CD14-positive monocyte (primary cell): Measurements from ENCODE around the gene CDKAL1. TPM values are rescaled to one million over a fixed set of nuclear protein-coding genes. Genes with fewer than 3 reads are reported as not detected.

Experiments used
- DNase-seq, 3 donors: peaks; one replicate each; pipeline ENCODE4 v3.0.0-alpha.2; 2011 to 2022
- H2AFZ ChIP-seq: 2 replicates; pipeline ENCODE4 v1.6.0; 2012; ENCODE audit warnings: mild to moderate bottlenecking, low read depth, low read length, inconsistent platforms; ENCODE audit not compliant: insufficient read depth, poor library complexity, severe bottlenecking
- H3K27ac ChIP-seq, 2 donors: 1 replicate in 1 of 2; 2 replicates in 1 of 2; pipeline ENCODE4 v1.5.1; 2012 to 2013; ENCODE audit warnings: low read length in 2 of 2, control low read depth in 1 of 2, inconsistent platforms in 1 of 2, low read depth in 1 of 2, mild to moderate bottlenecking in 1 of 2
- H3K27me3 ChIP-seq, 2 donors: one replicate each; pipeline versions ENCODE4 v1.6.0 to v1.6.1; 2011 to 2013; ENCODE audit warnings: low read length in 2 of 2; ENCODE audit not compliant: control insufficient read depth in 2 of 2, insufficient read depth in 2 of 2
- H3K36me3 ChIP-seq, 2 donors: replicated peaks in 1 of 2; 1 replicate in 1 of 2; 2 replicates in 1 of 2; pipeline versions ENCODE4 v1.5.1 to v1.6.1; 2012 to 2013; ENCODE audit warnings: low read length in 2 of 2, control low read depth in 1 of 2, inconsistent platforms in 1 of 2, mild to moderate bottlenecking in 1 of 2; ENCODE audit not compliant: insufficient read depth in 2 of 2, control insufficient read depth in 1 of 2
- H3K4me1 ChIP-seq, 2 donors: 1 replicate in 1 of 2; 2 replicates in 1 of 2; pipeline versions ENCODE4 v1.5.1 to v1.6.1; 2012 to 2013; ENCODE audit warnings: low read length in 2 of 2, control low read depth in 1 of 2, inconsistent platforms in 1 of 2, mild to moderate bottlenecking in 1 of 2, moderate library complexity in 1 of 2; ENCODE audit not compliant: insufficient read depth in 2 of 2, control insufficient read depth in 1 of 2
- H3K4me2 ChIP-seq: replicated peaks from 2 replicates; pipeline ENCODE3; 2012; ENCODE audit warnings: low read length, moderate library complexity, mild to moderate bottlenecking; ENCODE audit not compliant: poor library complexity, severe bottlenecking; ENCODE audit errors: extremely low read depth
- H3K4me3 ChIP-seq, 3 experiments: fragments of 200-600 bp in 1 of 3; sonication (generic) in 1 of 3; replicated peaks in 1 of 3; 1 replicate in 2 of 3; 2 replicates in 1 of 3; pipeline ENCODE4 v1.5.1; 2011 to 2013; ENCODE audit warnings: low read length in 3 of 3, mild to moderate bottlenecking in 3 of 3, control low read depth in 2 of 3, low read depth in 2 of 3, inconsistent platforms in 1 of 3, moderate library complexity in 1 of 3
- H3K79me2 ChIP-seq: 2 replicates; pipeline ENCODE4 v1.6.0; 2012; ENCODE audit warnings: mild to moderate bottlenecking, control low read depth, inconsistent platforms, low read length, moderate library complexity; ENCODE audit not compliant: insufficient read depth
- H3K9ac ChIP-seq: 2 replicates; pipeline ENCODE4 v1.6.0; 2017; ENCODE audit warnings: low read length, mild to moderate bottlenecking; ENCODE audit not compliant: insufficient read depth, poor library complexity, severe bottlenecking
- H3K9me3 ChIP-seq, 2 donors: replicated peaks in 1 of 2; 1 replicate in 1 of 2; 2 replicates in 1 of 2; pipeline versions ENCODE4 v1.5.1 to v1.6.1; 2012 to 2013; ENCODE audit warnings: low read length in 2 of 2, control low read depth in 1 of 2; ENCODE audit not compliant: control insufficient read depth in 1 of 2, insufficient read depth in 1 of 2
- H4K20me1 ChIP-seq: 2 replicates; pipeline ENCODE4 v1.6.0; 2012; ENCODE audit warnings: mild to moderate bottlenecking, low read length, control low read depth, moderate library complexity; ENCODE audit not compliant: insufficient read depth
- H3K27ac Mint-ChIP-seq, 7 donors: one replicate each; pipeline ENCODE4 v1.8.0; 2020; ENCODE audit warnings: mild to moderate bottlenecking in 7 of 7, mixed read lengths in 7 of 7, moderate library complexity in 6 of 7, inconsistent platforms in 2 of 7
- H3K27me3 Mint-ChIP-seq, 3 donors: one replicate each; pipeline ENCODE4 v1.8.0; 2021 to 2022; ENCODE audit warnings: low read depth in 3 of 3, mild to moderate bottlenecking in 3 of 3, mixed read lengths in 3 of 3, moderate library complexity in 3 of 3, inconsistent platforms in 1 of 3
- H3K36me3 Mint-ChIP-seq, 2 donors: one replicate each; pipeline ENCODE4 v1.8.0; 2020; ENCODE audit warnings: mixed read lengths in 2 of 2, inconsistent platforms in 1 of 2, mild to moderate bottlenecking in 1 of 2
- H3K4me1 Mint-ChIP-seq: one replicate; pipeline ENCODE4 v1.8.0; 2020; ENCODE audit warnings: mild to moderate bottlenecking, mixed read lengths
- H3K4me3 Mint-ChIP-seq, 2 donors: one replicate each; pipeline ENCODE4 v1.8.0; 2020; ENCODE audit warnings: mild to moderate bottlenecking in 2 of 2, mixed read lengths in 2 of 2, moderate library complexity in 1 of 2
- H3K9me3 Mint-ChIP-seq, 7 donors: one replicate each; pipeline ENCODE4 v1.8.0; 2020 to 2022; ENCODE audit warnings: mixed read lengths in 7 of 7, mild to moderate bottlenecking in 6 of 7, moderate library complexity in 6 of 7, inconsistent platforms in 2 of 7
- CTCF ChIP-seq: fragments of 200-600 bp; IDR thresholded peaks from one replicate; pipeline ENCODE4 v1.8.0; 2022; ENCODE audit warnings: antibody characterized with exemption, mild to moderate bottlenecking
- WGBS: methylation state at CpG from one replicate; pipeline ENCODE4 v1.1.5; 2013; ENCODE audit warnings: missing lambda C conversion rate; ENCODE audit not compliant: insufficient coverage; 5-methylcytosine and 5-hydroxymethylcytosine counted together
- intact Hi-C, 2 donors: fragments of 100-400 bp; cut with micrococcal nuclease; formaldehyde crosslinking; loops; one replicate each; pipeline versions ENCODE4 v1.15.0 to v1.15.1; 2023
- polyA plus RNA-seq, 3 donors: library from polyadenylated mRNA; depleted of rRNA in 1 of 3; unstranded in 2 of 3; stranded (reverse) in 1 of 3; fragments of 300-500 nt in 2 of 3; fragments of >200 nt in 1 of 3; fragmentation: Illumina TruSeq in 2 of 3; gene quantifications; 1 replicate in 2 of 3; 2 replicates in 1 of 3; pipeline ENCODE4 v1.2.3, GENCODE V29; 2012 to 2021

CDKAL1 gene
- polyA plus RNA-seq, 3 donors: 3.2 to 12.4 (median 8.3) TPM

- no peaks in the 10 kb centered on the region for H4K20me1 ChIP-seq
- TF ChIP-seq CTCF: no peak
- H3K79me2 ChIP-seq: no peaks in the 10 kb centered on the region
Observed at GRCh38 chr6:20861481-20861880, 327.2 kb downstream of the CDKAL1 start.

DNA sequence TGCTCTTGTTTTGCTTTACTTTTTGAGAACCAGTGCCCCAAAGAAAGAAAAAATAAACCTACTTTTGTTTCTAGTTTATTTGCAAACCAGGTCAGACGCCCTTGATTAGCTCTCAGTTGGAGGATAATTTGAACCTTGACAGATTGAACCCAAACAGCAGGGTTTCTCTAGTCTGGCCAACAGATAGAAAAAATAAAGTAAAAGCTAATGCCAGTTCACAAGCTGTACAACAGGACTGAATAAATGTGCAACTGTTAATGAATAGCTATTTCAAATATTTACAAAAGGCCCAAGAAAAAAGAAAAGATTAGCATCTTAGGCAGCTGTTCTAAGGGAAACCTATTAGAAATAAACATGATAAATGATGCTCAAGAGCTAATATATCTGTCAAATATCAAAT, 331.8 kb downstream of the CDKAL1 start:
- intact Hi-C loops: no loop called here
- Histone ChIP-seq H3K36me3 (no peaks in the 10 kb centered on the region), H3K9me3 (no peaks in the 10 kb centered on the region), H3K79me2 (no peaks in the 10 kb centered on the region), H2AFZ (no peak overlapping the region), H4K20me1 (no peaks in the 10 kb centered on the region), H3K9ac (no peak overlapping the region), H3K27ac (no peak overlapping the region), H3K4me2 (no peak overlapping the region), H3K4me3 (no peak overlapping the region), H3K4me1 (no peaks in the 10 kb centered on the region), H3K27me3 (no peaks in the 10 kb centered on the region)
- Mint-ChIP-seq H3K9me3 (no peaks in the 10 kb centered on the region), H3K36me3 (no peaks in the 10 kb centered on the region), H3K27ac (no peak overlapping the region), H3K27me3 (no peaks in the 10 kb centered on the region), H3K4me1 (no peaks in the 10 kb centered on the region), H3K4me3 (no peak overlapping the region)
- WGBS: no CpG with 5 or more reads among the region's 1 CpG
- TF ChIP-seq CTCF: no peak
- DNase-seq: no peak

More at GRCh38 chr6:20861481-20861880, 327.2 kb downstream of the CDKAL1 start:
- no peaks in the 10 kb centered on the region for H3K27me3 Mint-ChIP-seq
- no peak overlapping the region for H3K4me3 ChIP-seq
- H3K36me3 ChIP-seq: no peaks in the 10 kb centered on the region
- WGBS: 83% methylated on average over 1 of the region's 1 CpG
- H3K36me3 Mint-ChIP-seq: no peaks in the 10 kb centered on the region
- H3K4me1 Mint-ChIP-seq: no peaks in the 10 kb centered on the region
- intact Hi-C loops: no loop called here
- no peak overlapping the region for H2AFZ ChIP-seq
- H3K9me3 Mint-ChIP-seq: no peaks in the 10 kb centered on the region
- no peaks in the 10 kb centered on the region for H3K4me1 ChIP-seq
- no peak overlapping the region for H3K27ac ChIP-seq
- H3K27ac Mint-ChIP-seq: no peak overlapping the region
- no peak overlapping the region for H3K9ac ChIP-seq
- no peak overlapping the region for H3K4me3 Mint-ChIP-seq
- no peaks in the 10 kb centered on the region for H3K27me3 ChIP-seq
- no peaks in the 10 kb centered on the region for H3K9me3 ChIP-seq
- no peak overlapping the region for H3K4me2 ChIP-seq
- no peak for DNase-seq
